ENCODE data around the gene INSL3.

DNA sequence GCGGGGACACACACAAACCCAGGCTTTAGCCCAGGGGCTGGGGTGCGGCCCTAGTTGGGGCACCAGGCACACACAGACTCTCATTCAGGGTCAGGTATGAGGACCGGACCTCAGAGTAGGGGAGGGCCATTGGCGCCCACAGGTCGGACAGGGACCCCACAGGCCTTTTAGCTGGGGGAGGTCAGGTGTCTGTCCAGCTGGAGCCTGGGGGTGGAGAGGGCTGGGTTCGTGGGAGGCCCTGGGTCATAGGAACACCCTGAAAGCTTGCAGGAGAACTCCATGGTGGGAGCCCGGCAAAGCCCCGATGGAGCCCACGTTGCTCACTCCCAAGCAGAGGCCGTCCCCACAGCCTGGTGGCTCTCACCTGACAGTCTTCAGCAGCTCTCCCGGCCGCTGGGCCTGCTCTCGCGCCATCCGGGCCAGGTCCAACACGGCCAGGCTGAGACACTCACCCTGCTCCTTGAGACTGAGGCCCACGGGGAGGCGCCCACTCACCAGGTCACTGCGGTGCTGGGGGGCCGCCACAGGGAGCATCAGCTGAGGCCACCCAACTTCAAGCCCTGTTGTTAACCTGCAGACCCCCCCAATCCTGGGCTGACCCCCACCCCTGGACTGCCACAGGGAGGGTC is 21.5 kb upstream of the INSL3 start:
- TF ChIP-seq POLR2AphosphoS5 (IDR thresholded peaks at IDR 0.05; ENCODE audit: low read depth, low read length) (no peak), POLR2A (IDR thresholded peaks at IDR 0.05; ENCODE audit: low read depth, low read length) (no peak), PAX5 (IDR thresholded peaks at IDR 0.05; ENCODE audit: insufficient read depth, low read length, severe bottlenecking) (no peak), TAF1 (IDR thresholded peaks at IDR 0.05; ENCODE audit: low read depth, low read length) (no peak)
